PFSK-1 (cell line): ENCODE measurements around the gene ZPR1.

Experiments used
- POLR2AphosphoS5 ChIP-seq: IDR thresholded peaks from 2 replicates; pipeline ENCODE4 v1.6.1; 2012; ENCODE audit warnings: low read depth, mild to moderate bottlenecking, control low read depth, low read length, moderate library complexity
- REST ChIP-seq, 2 experiments: IDR thresholded peaks; 2 replicates each; pipeline versions ENCODE4 v1.6.1 to v1.8.0; 2011 to 2012; ENCODE audit warnings: low read depth in 2 of 2, low read length in 2 of 2, control low read depth in 1 of 2, inconsistent platforms in 1 of 2, mild to moderate bottlenecking in 1 of 2, moderate library complexity in 1 of 2; ENCODE audit not compliant: insufficient read depth in 1 of 2
- TAF1 ChIP-seq: IDR thresholded peaks from 2 replicates; pipeline ENCODE4 v1.6.1; 2012; ENCODE audit warnings: low read length, control low read depth, borderline replicate concordance; ENCODE audit not compliant: insufficient read depth

DNA sequence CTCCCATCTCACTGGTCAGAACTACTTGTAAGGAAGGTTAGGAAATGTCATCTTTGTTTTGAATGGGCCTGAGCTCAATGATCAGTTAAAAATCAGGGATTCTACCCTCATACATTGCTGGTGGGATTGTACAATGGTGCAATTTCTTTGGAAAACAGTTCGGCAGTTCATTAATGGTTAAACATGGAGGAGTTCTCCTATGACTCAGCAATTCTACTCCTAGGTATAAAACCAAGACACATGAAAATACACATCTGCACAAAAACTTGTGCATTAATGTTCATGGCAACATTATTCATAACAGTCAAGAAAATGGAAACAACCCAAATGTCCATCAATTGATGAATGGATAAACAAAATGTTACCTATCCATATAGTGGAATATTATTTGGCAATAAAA is 8.7 kb upstream of the ZPR1 start:
- TF ChIP-seq POLR2AphosphoS5, result no peak
- TF ChIP-seq REST (IDR thresholded peaks at IDR 0.05; ENCODE audit: insufficient read depth in 1 of 2, low read depth in 2 of 2, low read length in 2 of 2), result no peak
- TF ChIP-seq TAF1, result no peak
